Skin of body (tissue), 3 donors: ENCODE results near the gene NFATC4. TPM values are rescaled to one million over a fixed set of nuclear protein-coding genes. Genes with fewer than 3 reads are reported as not detected.

Experiments used
- DNase-seq: peaks from one replicate; lab custom pipeline; 2025; lab: John Stamatoyannopoulos, UW
- small RNA-seq: library from RNA; depleted of rRNA; stranded (forward); fragments of <200 nt; gene quantifications from one replicate; pipeline ENCODE3, GENCODE V24; 2014; ENCODE audit warnings: low replicate concordance
- total RNA-seq: library from RNA; depleted of rRNA; stranded (reverse); fragments of >200 nt; gene quantifications from one replicate; pipeline ENCODE4 v1.2.3, GENCODE V29; 2014

Gene NFATC4
- total RNA-seq, 1 donor from 2014 or later: 33.7 TPM

DNA sequence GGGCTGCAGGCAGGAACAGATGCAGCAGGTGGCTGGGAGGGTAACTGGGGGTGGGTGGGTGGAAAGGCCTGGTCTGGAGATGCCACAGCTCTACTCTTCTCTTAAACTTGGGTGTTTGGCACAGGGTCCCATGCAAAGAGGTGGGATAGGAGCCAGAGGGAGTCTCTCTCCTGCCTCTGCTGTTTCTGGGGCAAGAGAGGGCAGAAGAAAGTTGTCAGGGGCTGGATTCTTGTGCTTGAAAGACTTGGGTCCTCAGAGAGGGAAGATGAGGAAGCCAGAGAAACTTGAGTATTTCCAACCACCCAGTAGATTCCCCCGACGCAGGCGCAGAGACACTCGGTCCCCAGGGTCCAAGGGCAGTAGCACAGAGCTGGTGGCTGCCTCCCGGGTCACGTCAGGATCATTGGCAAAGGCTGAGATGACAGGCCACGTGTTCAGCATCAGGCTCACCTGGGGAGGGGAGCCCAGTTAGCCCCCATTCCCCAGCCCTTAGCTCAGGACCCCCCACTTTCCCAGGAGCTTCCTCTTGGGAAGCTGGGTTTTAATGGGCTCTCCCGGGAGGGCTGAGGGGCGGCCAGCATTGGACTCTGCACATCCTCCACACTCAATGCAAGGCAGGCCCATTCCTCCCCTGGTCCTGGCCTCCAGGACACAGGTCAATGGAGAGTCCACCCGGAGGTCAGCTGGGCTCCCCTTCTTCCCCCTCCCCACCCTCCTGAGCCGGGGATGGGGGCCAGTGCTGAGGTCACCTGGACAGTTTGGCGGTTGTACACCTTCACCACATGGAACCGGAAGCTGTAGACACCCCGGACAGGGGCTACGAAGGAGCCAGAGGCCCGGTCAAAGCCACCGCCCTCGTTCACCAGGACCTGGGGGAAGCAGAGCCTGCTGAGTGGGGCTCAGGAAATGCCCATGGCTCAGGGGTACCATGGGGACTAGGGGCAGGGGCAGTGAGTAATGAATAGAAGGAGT is 59.8 kb downstream of the NFATC4 start:
- DNase-seq: no peak

DNA sequence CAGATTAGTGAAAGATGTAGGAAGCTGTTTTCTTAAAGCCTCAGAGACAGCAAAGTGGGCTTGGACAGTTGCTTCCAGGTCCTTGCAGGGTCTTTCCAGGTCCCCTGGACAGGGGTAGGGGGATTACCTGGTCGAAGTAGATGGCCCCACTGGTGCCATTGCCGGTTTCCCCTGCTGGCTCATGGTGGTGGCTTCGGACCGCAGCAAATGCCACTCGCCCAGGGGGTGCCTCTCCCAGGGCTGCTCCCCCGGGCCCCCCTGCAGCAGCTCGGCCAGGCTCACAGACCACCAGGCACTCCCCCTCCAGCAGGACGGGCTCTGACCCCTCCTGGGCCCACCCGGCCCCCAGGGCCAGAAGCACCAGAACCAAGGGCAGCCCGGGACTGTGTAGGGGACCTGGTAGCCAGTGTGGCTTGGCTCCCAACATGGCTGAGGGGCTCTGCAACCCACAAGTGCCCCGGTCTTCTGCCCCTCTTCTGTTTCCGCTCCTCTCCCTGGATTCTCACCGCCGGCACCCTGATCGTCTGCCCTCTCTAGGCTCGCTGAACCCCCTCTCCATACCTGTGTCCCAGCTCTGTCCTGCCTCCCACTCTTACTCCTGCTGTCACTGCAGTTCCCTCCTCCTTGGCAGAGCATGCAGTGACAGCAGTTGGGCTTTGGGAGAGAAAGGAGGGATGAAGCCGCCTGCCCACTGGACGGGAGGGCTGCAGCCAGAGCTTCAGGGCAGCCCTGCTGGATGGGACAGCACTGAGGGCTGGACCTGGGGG is 60.8 kb downstream of the NFATC4 start:
- DNase-seq: no peak

Small RNA genes within 50 kb of the gene (small RNA-seq; reads per million reads assigned to genes)
- gene RF00026: not detected

Other genes starting within 250 kb of the NFATC4 start
- 13.0 TPM for gene FITM1, start 237.5 kb upstream of the NFATC4 start, total RNA-seq
- 59.7 TPM for gene PSME1, start 232.0 kb upstream of the NFATC4 start, total RNA-seq
- 6.8 TPM for gene EMC9, start 226.6 kb upstream of the NFATC4 start, total RNA-seq
- 62.5 TPM for gene PSME2, start 221.6 kb upstream of the NFATC4 start, total RNA-seq
- gene RNF31, start 220.7 kb upstream of the NFATC4 start, total RNA-seq: 24.2 TPM
- 43.4 TPM for gene IRF9, start 206.9 kb upstream of the NFATC4 start, total RNA-seq
- gene REC8, start 196.1 kb upstream of the NFATC4 start, total RNA-seq: 3.6 TPM
- gene IPO4, start 179.4 kb upstream of the NFATC4 start, total RNA-seq: 22.8 TPM
- gene TM9SF1, start 172.7 kb upstream of the NFATC4 start, total RNA-seq: 22.4 TPM
- not detected for gene TSSK4, start 162.5 kb upstream of the NFATC4 start, total RNA-seq
- gene CHMP4A, start 154.7 kb upstream of the NFATC4 start, total RNA-seq: 30.1 TPM
- gene MDP1, start 152.1 kb upstream of the NFATC4 start, total RNA-seq: 9.5 TPM
- gene NEDD8, start 135.8 kb upstream of the NFATC4 start, total RNA-seq: 73.5 TPM
- gene GMPR2, start 135.3 kb upstream of the NFATC4 start, total RNA-seq: 39.9 TPM
- 36.2 TPM for gene TINF2, start 125.6 kb upstream of the NFATC4 start, total RNA-seq
- 26.1 TPM for gene TGM1, start 105.0 kb upstream of the NFATC4 start, total RNA-seq
- gene RABGGTA, start 96.6 kb upstream of the NFATC4 start, total RNA-seq: 13.2 TPM
- gene DHRS1, start 68.4 kb upstream of the NFATC4 start, total RNA-seq: 17.9 TPM
- 14.8 TPM for gene NOP9, start 68.3 kb upstream of the NFATC4 start, total RNA-seq
- 7.9 TPM for gene CIDEB, start 60.2 kb upstream of the NFATC4 start, total RNA-seq
- gene LTB4R2, start 58.0 kb upstream of the NFATC4 start, total RNA-seq: 13.9 TPM
- gene LTB4R, start 56.7 kb upstream of the NFATC4 start, total RNA-seq: 8.6 TPM
- gene ADCY4, start 33.1 kb upstream of the NFATC4 start, total RNA-seq: 9.6 TPM
- gene RIPK3, start 28.2 kb upstream of the NFATC4 start, total RNA-seq: 5.6 TPM
- 33.0 TPM for gene NYNRIN, start 30.8 kb downstream of the NFATC4 start, total RNA-seq
- gene CBLN3, start 61.5 kb downstream of the NFATC4 start, total RNA-seq: 1.8 TPM
- gene KHNYN, start 61.8 kb downstream of the NFATC4 start, total RNA-seq: 38.8 TPM
- 13.5 TPM for gene SDR39U1, start 74.6 kb downstream of the NFATC4 start, total RNA-seq
- 0.69 TPM for gene CMA1, start 140.1 kb downstream of the NFATC4 start, total RNA-seq
- gene CTSG, start 208.1 kb downstream of the NFATC4 start, total RNA-seq: 31.1 TPM
- gene GZMH, start 241.5 kb downstream of the NFATC4 start, total RNA-seq: not detected